ENCODE measurements around the gene MAP7. TPM values are rescaled to one million over a fixed set of nuclear protein-coding genes. Genes with fewer than 3 reads are reported as not detected.

The MAP7 gene
- total and polyA plus RNA-seq, 7 donors, result 1.2 to 33.5 (median 3.3) TPM

DNA sequence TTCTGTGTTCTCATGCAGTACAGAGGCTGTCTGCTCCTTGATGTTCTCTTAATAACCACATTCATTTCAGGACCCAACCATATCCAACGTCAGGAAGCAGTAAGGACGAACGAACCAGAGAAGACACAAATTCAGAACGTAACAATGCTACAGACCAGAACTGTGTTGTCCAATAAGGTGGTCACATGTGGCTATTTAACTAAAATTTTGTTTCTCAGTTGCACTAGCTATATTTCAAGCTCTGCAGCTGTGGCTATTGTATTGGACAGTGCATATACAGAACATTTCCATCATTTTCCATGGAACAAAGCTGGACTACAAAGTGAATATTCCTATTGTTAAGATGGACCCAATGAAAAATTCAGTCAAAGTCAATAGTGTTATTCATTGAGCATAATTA is 27.0 kb downstream of the MAP7 start:
- WGBS, 2 donors, result 92 to 93% methylated on average over 4 of the region's 4 CpGs
- Histone ChIP-seq H3K27me3 (peaks cover 0 to 3% (median 0%) of the 10 kb centered on the region in 3 donors), H3K4me3 (no peak overlapping the region), H3K4me1 (peaks cover 0 to 10% (median 1%) of the 10 kb centered on the region in 4 donors), H3K36me3 (no peaks in the 10 kb centered on the region), H3K9me3 (no peaks in the 10 kb centered on the region), H3K27ac (no peak overlapping the region)
- intact Hi-C loops (cut with DNase I), result no loop called here
- TF ChIP-seq, protein P1, sequence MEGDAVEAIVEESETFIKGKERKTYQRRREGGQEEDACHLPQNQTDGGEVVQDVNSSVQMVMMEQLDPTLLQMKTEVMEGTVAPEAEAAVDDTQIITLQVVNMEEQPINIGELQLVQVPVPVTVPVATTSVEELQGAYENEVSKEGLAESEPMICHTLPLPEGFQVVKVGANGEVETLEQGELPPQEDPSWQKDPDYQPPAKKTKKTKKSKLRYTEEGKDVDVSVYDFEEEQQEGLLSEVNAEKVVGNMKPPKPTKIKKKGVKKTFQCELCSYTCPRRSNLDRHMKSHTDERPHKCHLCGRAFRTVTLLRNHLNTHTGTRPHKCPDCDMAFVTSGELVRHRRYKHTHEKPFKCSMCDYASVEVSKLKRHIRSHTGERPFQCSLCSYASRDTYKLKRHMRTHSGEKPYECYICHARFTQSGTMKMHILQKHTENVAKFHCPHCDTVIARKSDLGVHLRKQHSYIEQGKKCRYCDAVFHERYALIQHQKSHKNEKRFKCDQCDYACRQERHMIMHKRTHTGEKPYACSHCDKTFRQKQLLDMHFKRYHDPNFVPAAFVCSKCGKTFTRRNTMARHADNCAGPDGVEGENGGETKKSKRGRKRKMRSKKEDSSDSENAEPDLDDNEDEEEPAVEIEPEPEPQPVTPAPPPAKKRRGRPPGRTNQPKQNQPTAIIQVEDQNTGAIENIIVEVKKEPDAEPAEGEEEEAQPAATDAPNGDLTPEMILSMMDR (IDR thresholded peaks at IDR 0.05), result no peak
- TF ChIP-seq POLR2A (IDR thresholded peaks at IDR 0.05) (no peak), POLR2AphosphoS5 (IDR thresholded peaks at IDR 0.05) (no peak), EP300 (IDR thresholded peaks at IDR 0.05) (no peak)
- DNase-seq, result no peak

DNA sequence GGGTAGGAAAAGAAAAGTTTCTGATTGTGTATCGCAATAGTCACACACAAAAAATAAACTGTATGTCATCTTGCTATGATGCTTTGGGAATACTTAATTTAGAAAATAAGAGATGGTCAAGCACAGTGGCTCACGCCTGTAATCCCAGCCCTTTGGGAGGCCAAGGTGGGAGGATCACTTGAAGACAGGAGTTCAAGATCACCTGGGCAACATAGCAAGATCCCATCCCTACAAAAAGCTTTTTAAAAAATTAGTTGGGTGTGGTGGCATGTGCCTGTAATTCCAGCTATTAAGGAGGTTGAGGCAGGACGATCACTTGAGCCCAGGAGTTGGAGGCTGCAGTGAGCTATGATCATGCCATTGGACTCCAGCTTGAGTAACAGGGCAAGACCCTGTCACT is 27.6 kb downstream of the MAP7 start:
- DNase-seq, result no peak
- WGBS, 2 donors, result 94 to 95% methylated on average over 3 of the region's 3 CpGs
- Histone ChIP-seq H3K9me3 (no peaks in the 10 kb centered on the region), H3K36me3 (no peaks in the 10 kb centered on the region), H3K27me3 (no peaks in the 10 kb centered on the region), H3K4me3 (no peak overlapping the region), H3K4me1 (peaks cover 0 to 10% (median 1%) of the 10 kb centered on the region in 4 donors), H3K27ac (no peak overlapping the region)
- TF ChIP-seq, protein P1 (IDR thresholded peaks at IDR 0.05), result no peak
- TF ChIP-seq POLR2AphosphoS5 (IDR thresholded peaks at IDR 0.05) (no peak), POLR2A (IDR thresholded peaks at IDR 0.05) (no peak), EP300 (IDR thresholded peaks at IDR 0.05) (no peak)
- intact Hi-C loops (cut with DNase I), result no loop called here

DNA sequence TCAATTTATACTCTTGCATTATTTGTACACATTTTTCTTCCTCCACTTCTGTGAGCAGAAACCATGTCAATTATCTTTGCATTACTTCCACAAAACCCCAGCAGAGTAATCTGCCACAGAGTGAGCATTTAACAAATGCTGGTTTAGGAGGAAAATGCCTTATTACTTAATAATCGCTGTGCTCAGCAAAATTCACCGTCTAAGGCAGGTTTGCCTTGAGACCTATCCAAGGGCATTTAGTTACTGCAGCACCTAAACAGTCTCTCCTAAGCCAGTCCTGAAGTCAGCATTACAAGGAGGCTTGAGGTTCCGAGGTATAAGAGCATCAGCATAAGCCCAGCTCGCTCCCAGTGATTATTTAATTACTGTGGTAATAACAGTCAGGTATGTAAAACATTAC is 28.3 kb downstream of the MAP7 start:
- intact Hi-C loops (cut with DNase I), result no loop called here
- Histone ChIP-seq H3K9me3 (no peaks in the 10 kb centered on the region), H3K36me3 (no peaks in the 10 kb centered on the region), H3K4me1 (peaks cover 0 to 10% (median 1%) of the 10 kb centered on the region in 4 donors), H3K4me3 (no peak overlapping the region), H3K27ac (no peak overlapping the region), H3K27me3 (no peaks in the 10 kb centered on the region)
- 94 to 96% methylated on average over 4 of the region's 4 CpGs for WGBS, 2 donors
- TF ChIP-seq POLR2A (IDR thresholded peaks at IDR 0.05), result no peak
- no peak for TF ChIP-seq POLR2AphosphoS5 (IDR thresholded peaks at IDR 0.05)
- TF ChIP-seq, protein P1 (IDR thresholded peaks at IDR 0.05), result no peak
- TF ChIP-seq EP300 (IDR thresholded peaks at IDR 0.05), result no peak
- DNase-seq, result no peak

DNA sequence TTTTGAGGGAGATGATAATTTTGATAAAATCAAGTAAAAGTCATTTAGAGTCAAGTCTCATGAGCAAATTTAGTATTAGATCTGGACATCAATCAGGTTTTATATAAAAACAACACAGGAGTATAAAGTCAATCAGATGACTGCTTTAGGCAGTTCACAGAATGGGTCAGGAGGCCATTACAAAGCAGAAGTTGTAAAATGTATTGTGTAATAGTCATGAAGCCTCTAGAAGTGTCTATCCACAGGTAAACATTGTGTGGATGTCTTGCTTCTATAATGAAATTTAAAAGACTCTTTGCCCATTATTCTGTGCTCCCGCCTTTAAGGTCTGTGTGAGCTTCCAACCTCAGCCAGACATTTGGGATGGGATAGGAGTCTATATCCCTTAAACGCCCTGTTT is 28.8 kb downstream of the MAP7 start:
- no peak overlapping the region for H3K4me3 ChIP-seq
- no peaks in the 10 kb centered on the region for H3K36me3 ChIP-seq
- TF ChIP-seq POLR2AphosphoS5 (IDR thresholded peaks at IDR 0.05) (no peak), POLR2A (IDR thresholded peaks at IDR 0.05) (no peak), EP300 (IDR thresholded peaks at IDR 0.05) (no peak)
- TF ChIP-seq, protein P1 (IDR thresholded peaks at IDR 0.05), result no peak
- H3K4me1 ChIP-seq, result peaks cover 0 to 6% (median 1%) of the 10 kb centered on the region in 4 donors
- intact Hi-C loops (cut with DNase I), result no loop called here
- no peak for DNase-seq
- H3K27ac ChIP-seq, result no peak overlapping the region
- H3K27me3 ChIP-seq, result no peaks in the 10 kb centered on the region
- H3K9me3 ChIP-seq, result no peaks in the 10 kb centered on the region
- WGBS, 2 donors, result 87 to 90% methylated on average over 2 of the region's 2 CpGs

DNA sequence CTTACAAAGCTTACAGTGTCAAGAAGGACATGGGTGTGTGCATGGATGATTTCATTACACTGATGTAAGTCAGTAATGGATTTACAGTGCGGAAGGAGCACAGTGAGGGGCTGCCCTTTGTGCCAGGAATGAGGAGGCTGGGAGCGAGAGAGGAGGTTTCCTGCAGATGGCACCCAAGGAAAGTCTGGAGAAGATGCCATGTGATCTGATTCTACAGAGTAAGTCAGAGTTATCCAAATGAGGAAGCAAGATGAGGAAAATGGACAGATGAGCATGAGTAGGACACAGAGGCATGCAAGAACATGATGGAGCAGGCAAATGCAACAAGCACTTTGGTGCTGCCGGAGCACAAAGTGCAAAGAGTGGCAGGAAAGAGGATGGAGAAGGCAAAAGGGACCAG is 29.7 kb downstream of the MAP7 start:
- 69 to 86% methylated on average over 3 of the region's 3 CpGs for WGBS, 2 donors
- no peak for TF ChIP-seq POLR2AphosphoS5 (IDR thresholded peaks at IDR 0.05)
- TF ChIP-seq EP300 (IDR thresholded peaks at IDR 0.05), result no peak
- TF ChIP-seq POLR2A (IDR thresholded peaks at IDR 0.05), result no peak
- TF ChIP-seq, protein P1 (IDR thresholded peaks at IDR 0.05), result no peak
- no peaks in the 10 kb centered on the region for H3K36me3 ChIP-seq
- intact Hi-C loops (cut with DNase I), result no loop called here
- H3K27me3 ChIP-seq, result no peaks in the 10 kb centered on the region
- DNase-seq, result no peak
- no peaks in the 10 kb centered on the region for H3K9me3 ChIP-seq
- H3K27ac ChIP-seq, result no peak overlapping the region
- H3K4me3 ChIP-seq, result no peak overlapping the region
- no peaks in the 10 kb centered on the region for H3K4me1 ChIP-seq
